T-helper 2 cell treated with Interferon-gamma antibody and Interleukin-4, amounts not matched to agents 100 ng/mL and 5 ng/mL, for 36 hours (primary cell): ENCODE measurements around the gene SLC6A5. TPM values are rescaled to one million over a fixed set of nuclear protein-coding genes. Genes with fewer than 3 reads are reported as not detected.
"Not testable (repeated sequence)": the region's sequence is repeated elsewhere in the genome, so short reads cannot be mapped to it uniquely, and the experiment has no call there.

ENCODE experiments used
- intact Hi-C: fragments of 100-400 bp; cut with micrococcal nuclease; formaldehyde crosslinking; loops from one replicate; pipeline ENCODE4 v1.15.1; 2023
- total RNA-seq: library from RNA; stranded (reverse); gene quantifications from 2 replicates; pipeline ENCODE4 v1.2.3, GENCODE V29; 2022

The SLC6A5 gene
- total RNA-seq, result not detected in 2 replicates

DNA sequence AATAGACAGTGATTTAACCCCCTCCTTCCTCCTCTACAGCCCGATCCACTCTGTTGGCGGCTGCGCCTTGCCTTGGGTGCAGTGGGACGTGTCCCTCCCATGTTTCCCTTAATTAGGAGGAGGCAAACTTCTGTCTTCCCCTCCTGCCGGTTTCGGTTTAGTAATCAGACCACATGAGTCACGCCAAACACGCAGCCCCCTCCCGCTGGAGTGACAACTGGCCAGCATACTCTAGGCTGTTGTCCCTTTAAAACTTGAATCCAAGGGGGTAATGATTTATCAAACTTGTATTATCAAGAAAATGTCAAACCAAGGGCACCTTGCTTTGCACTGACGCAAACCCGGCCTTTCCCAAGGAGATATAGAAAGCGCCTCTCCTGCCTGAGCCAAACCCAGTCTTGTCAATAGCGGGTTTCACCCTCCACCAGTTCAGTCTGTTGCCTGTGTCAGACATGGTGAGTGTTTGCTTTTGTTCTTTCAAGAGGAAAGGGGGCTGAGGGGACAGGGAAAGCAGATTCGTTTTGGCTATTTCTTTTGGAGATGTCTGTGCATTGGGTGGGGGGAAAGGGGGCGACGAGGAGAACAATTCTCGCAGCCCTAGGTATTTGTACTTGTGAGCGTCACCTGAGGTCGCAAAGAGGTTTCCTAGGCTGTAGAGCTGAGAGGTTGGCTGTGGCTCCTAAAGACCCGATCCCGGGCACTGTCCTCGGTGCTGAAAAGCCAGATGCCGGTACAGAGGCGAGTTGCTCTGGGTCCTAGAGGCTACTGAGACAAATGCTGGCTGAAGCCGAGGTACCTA is at the start of gene SLC6A5:
Gene SLC6A5, plus strand, starts transcription at position 388 of the 799 bp plus-strand sequence. Its CDS starts 65 bp downstream, at position 453.
- intact Hi-C loops, result loop anchor here (5.0 kb wide), 1 partner anchor 73 kb away; no protein-coding TSS in a partner anchor

- intact Hi-C loops, result no loop called here
Observed at GRCh38 chr11:20551096-20551495, 48.3 kb upstream of the SLC6A5 start.

DNA sequence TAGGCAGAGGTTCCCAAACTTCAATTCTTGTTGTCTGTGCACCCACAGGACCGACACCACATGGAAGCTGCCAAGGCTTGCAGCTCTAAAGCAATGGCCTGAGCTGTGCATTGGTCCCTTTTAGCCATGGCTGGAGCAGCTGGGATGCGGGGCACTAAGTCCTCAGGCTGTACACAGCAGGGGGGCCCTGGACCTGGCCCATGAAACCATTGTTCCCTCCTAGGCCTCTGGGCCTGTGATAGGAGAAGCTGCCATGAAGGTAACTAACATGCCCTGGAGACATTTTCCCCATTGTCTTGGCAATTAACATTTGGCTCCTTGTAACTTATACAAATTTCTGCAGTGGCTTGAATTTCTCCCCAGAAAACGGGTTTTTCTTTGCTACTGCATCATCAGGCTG is 43.6 kb upstream of the SLC6A5 start:
- intact Hi-C loops, result no loop called here

DNA sequence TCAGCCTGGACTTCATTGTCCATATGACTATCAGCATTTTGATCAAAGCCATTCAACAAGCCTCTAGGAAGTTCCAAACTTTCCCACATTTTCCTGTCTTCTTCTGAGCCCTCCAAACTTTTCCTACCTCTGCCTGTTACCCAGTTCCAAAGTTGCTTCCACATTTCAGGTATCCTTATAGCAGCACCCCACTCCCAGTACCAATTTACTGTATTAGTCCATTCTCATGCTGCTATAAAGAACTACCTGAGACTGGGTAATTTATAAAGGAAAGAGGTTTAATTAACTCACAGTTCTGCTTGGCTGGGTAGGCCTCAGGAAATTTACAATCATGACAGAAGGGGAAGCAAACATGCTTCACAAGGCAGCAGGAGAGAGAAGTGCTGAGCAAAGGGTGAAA is 43.0 kb upstream of the SLC6A5 start:
- intact Hi-C loops, result not testable (repeated sequence)

DNA sequence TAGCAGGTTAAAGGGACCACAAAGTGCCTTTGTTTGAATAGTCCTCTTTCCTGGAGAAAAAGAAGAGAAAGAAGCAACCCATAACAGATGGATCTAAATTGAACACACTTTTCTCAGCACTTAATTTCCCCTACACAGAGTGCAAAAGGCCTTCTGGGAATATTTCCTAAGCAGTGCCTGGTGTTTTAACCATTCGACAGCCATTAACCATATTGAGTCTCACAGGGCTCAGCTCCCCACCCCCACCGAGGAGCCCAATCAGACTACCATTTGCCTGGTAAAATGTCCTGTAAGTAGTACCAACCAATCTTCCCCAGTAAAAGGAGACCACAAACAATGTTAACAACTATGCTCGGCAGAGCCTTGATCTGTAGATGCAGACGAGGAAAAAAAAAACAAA is 40.7 kb upstream of the SLC6A5 start:
- intact Hi-C loops, result no loop called here

DNA sequence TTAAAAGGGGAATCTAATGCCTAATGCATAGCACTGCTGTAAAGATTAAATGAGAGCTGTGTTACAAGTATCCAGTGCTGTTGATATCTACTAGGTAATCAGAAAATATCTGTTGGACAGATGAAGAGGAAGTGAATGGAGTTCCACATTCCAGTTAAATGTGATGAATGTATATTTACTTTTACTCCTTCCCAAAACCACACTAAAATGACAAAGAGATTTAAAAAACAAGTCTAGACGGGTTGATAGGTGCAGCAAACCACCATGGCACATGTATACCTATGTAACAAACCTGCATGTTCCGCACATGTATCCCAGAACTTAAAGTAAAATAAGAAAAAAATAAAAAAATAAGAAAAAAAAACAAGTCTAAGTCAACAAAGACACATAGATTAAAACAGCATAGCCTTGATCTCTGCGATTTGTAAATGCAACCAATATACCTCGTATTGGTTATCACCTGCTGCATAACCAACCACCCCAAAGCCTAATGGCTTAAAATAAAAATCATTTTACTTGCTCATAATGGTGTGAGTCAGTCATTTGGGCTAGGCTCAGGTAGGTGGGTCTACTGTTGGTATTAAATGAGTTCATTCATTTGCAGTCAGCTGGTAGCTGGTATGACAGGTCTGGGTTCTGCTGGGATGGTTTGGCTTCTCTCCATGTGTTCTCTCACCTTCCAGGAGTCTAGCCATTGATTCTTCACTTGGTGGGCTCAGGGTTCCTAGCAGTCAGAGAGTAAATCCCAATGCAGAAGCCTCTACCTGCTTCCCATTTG is 39.7 kb upstream of the SLC6A5 start:
- intact Hi-C loops, result no loop called here

GRCh38 chr11:20561915-20562314 is 37.5 kb upstream of the SLC6A5 start:
- intact Hi-C loops, result no loop called here

DNA sequence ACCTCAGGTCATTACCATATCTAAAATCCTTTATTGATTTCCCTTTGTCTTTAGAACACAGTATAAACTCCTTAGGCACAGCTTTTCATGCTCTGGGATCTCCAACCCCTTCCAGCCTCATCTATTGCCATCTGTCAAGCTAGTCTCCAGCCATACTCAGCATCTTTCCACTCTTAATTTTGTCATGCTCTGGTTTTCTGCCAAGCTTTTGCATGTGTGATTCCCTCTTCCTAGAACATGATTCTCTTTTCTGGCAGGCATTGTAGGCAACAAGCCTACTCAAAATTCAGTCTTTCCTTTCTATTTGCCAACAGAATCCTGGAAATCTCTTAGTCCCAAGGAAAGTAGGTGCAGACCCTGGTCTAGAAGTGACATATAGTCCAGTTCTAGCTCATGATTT is 35.5 kb upstream of the SLC6A5 start:
- intact Hi-C loops, result no loop called here

DNA sequence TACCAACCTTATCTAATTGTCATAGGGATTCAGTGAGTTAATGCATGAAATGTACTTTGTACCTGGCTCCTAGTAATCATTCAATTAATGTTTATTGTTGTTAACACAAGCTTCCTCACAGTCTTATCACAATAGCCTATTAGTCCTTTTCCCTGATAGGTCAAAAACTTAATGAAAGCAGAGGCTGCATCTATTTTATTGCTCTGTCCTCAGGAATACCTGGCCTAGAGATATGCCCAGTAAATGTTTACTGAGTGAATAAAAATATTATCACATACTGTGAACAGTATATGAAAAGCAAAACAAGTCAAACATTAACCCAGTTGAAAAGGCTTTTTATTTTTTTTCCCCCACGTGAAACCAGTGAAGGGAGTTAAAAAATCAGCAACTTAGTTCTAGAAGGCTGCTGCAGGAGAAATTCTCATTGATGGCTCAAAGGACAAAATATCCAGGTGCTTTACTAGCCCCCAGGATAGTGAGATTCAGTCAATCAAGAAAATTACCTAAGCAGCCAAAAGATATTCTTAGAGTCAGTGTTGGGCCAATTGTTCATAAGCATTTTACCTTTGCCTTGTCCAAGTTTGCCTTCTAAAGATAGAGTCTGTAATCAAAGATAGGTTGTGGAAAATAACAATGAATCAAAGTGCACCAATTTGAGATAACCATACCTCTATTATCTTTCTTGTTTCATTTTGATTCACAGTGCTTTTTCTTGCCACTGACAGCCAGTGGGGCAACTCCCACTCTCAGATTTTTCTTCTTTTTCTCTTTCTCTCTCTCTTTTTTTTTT is 34.4 kb upstream of the SLC6A5 start:
- intact Hi-C loops, result no loop called here

DNA sequence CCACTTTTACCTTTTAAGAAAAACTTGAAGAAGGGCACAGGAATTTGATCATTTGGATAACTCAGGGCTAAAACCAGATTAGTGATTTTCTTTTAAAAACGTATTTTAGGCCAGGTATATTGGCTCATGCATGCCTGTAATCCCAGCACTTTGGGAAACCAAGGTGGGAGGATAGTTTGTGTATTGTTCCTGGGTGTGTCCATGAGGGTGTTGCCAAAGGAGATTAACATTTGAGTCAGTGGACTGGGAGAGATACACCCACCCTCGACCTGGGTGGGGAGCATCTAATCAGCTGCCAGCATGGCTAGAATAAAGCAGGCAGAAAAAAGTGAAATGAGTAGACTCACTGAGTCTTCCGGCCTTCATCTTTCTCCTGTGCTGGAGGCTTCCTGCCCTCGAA is 33.3 kb upstream of the SLC6A5 start:
- intact Hi-C loops, result not testable (repeated sequence)

GRCh38 chr11:20566591-20567434 is 32.6 kb upstream of the SLC6A5 start:
- intact Hi-C loops, result no loop called here

DNA sequence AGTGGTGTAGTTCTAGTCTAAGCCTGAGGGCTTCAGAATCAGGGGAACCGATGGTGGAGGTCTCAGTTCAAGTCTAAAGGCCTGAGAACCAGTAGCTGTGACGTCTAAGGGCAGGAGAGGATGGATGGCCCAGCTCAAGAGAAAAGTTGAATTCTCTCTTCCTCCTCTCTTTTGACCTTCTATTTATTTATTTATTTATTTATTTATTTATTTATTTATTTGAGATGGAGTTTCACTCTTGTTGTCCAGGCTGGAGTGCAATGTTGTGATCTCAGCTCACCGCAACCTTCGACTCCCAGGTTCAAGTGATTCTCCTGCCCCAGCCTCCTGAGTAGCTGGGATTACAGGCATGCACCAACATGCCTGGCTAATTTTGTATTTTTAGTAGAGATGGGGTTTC is 19.7 kb upstream of the SLC6A5 start:
- intact Hi-C loops, result not testable (repeated sequence)

- intact Hi-C loops, result no loop called here
Observed at GRCh38 chr11:20583201-20583600, 16.2 kb upstream of the SLC6A5 start.

DNA sequence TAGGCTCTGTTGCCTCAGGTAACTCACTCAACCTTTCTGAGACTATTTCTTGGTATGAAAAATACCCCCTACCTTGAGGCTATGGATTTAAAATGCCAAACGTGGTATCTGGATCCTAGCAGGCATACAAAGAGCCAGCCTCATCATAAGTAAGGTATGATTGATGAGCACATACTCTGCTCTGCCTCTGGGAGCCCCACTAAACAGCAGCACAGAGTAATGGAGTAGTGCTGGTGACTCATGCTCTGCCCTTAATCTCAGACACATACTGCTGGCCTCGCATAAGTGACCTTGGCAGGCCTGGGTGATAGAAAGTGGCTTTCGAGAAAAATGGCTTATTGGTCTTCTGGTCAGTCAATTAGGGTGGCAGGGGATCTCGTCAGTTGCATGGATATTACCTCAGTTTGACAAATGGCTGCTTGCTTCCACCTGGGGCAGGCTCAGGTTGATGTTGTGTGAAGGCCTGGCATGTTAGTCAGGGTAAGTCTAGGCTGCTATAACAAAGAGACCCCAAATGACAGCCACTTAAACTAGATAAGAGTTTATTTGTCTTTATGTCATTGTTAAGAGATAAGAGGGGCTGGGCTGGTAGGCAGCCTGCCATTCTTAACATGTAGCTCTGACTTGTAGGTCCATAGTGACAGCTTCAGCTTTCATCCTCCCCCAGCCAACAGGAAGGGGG is 15.2 kb upstream of the SLC6A5 start:
- intact Hi-C loops, result no loop called here

- intact Hi-C loops, result no loop called here
Observed at GRCh38 chr11:20589796-20590195, 9.6 kb upstream of the SLC6A5 start.

GRCh38 chr11:20590381-20590780 is 9.0 kb upstream of the SLC6A5 start:
- intact Hi-C loops, result no loop called here

GRCh38 chr11:20592741-20593140 is 6.7 kb upstream of the SLC6A5 start:
- intact Hi-C loops, result no loop called here

- intact Hi-C loops, result loop anchor here (5.0 kb wide), 1 partner anchor 78 kb away; no protein-coding TSS in a partner anchor
Observed at GRCh38 chr11:20594274-20595061, 4.9 kb upstream of the SLC6A5 start.

DNA sequence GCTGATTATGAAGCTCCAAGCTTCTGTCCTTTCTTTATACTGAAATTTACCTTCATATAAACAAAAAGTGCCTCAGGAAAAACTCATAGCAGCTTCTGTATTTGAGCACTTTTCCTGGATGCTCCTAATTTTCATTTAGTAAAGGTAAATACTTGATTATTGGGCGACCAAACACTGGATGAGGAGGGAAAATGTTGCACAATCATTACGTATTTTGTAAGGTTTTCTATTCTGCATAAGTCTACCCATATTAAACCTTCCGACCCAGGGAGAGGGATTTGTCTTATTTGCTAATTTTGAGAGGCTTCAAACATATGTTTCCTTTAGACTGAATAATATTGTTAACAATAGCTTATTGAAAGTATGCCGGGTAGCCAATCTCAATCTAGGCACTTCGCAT is 4.3 kb upstream of the SLC6A5 start:
- intact Hi-C loops, result loop anchor here (5.0 kb wide), 1 partner anchor 77 kb away; no protein-coding TSS in a partner anchor
